ENCODE data around the gene SERPINB3. TPM values are rescaled to one million over a fixed set of nuclear protein-coding genes. Genes with fewer than 3 reads are reported as not detected.

Gene SERPINB3
- total RNA-seq, 1 experiment from 2014 or later = not detected

- ChIA-PET CTCF (no interaction called here), RAD21 (ENCODE audit: low non-redundant PET in 1 of 2, low total read pairs in 2 of 2, uncharacterized antibody in 2 of 2, unreplicated experiment in 2 of 2) (no interaction called here), POLR2A (no interaction called here)
- no peak overlapping the region for H2AFZ ChIP-seq (ENCODE audit: low read depth, low read length, poor library complexity, severe bottlenecking)
- no peaks in the 10 kb centered on the region for H3K9me2 ChIP-seq (ENCODE audit: insufficient read depth)
- no peak for DNase-seq (ENCODE audit: low read depth, low spot score)
- H3K27me3 ChIP-seq (ENCODE audit: insufficient read depth, low read length) = no peaks in the 10 kb centered on the region
- no peak overlapping the region for H3K4me2 ChIP-seq (ENCODE audit: low read length)
- intact Hi-C loops (cut with micrococcal nuclease) = no loop called here
- no peak overlapping the region for H3K27ac ChIP-seq (ENCODE audit: low read depth, low read length)
- no peak overlapping the region for H3K4me3 ChIP-seq (replicated peaks in 1 of 2; ENCODE audit: low read depth in 1 of 2, low read length in 2 of 2)
- no peaks in the 10 kb centered on the region for H3K9me3 ChIP-seq (ENCODE audit: control insufficient read depth in 1 of 2, insufficient read depth in 1 of 2, low read depth in 1 of 2, low read length in 2 of 2)
- H3K4me1 ChIP-seq (ENCODE audit: control insufficient read depth in 1 of 2, insufficient read depth in 2 of 2, low read length in 2 of 2) = no peaks in the 10 kb centered on the region
- H3K9ac ChIP-seq (ENCODE audit: low read length) = no peak overlapping the region
- TF ChIP-seq CTCF (IDR thresholded peaks at IDR 0.05 in 2 of 3, conservative IDR thresholded peaks at IDR 0.05 in 1 of 3; ENCODE audit: borderline replicate concordance in 1 of 3, insufficient read depth in 1 of 3, low read depth in 2 of 3, low read length in 2 of 3) = no peak
- H3K79me2 ChIP-seq (ENCODE audit: insufficient read depth, low read length) = no peaks in the 10 kb centered on the region
- H4K20me1 ChIP-seq (ENCODE audit: insufficient read depth) = no peaks in the 10 kb centered on the region
- no peak for ATAC-seq
- no TSS peak for BruUV-seq (replicated peaks)
- no peaks in the 10 kb centered on the region for H3K36me3 ChIP-seq (ENCODE audit: control insufficient read depth in 1 of 2, insufficient read depth in 2 of 2, low read length in 2 of 2)
Observed at GRCh38 chr18:63705401-63705800, 43.7 kb upstream of the SERPINB3 start.

GRCh38 chr18:63702660-63703059, 41.0 kb upstream of the SERPINB3 start, which contains the start of gene SERPINB11:
TSS of gene SERPINB11 (plus strand) at chr18:63702960. CDS start at chr18:63710194, 7,234 bp downstream.
- H3K36me3 ChIP-seq (ENCODE audit: control insufficient read depth in 1 of 2, insufficient read depth in 2 of 2, low read length in 2 of 2) = no peaks in the 10 kb centered on the region
- no peaks in the 10 kb centered on the region for H3K9me2 ChIP-seq (ENCODE audit: insufficient read depth)
- ChIA-PET CTCF (interaction anchor here (0.5 kb wide), 1 partner anchor 81 kb away, joined by 4 read pairs; no protein-coding TSS in a partner anchor), RAD21 (ENCODE audit: low non-redundant PET in 1 of 2, low total read pairs in 2 of 2, uncharacterized antibody in 2 of 2, unreplicated experiment in 2 of 2) (no interaction called here), POLR2A (no interaction called here)
- no peaks in the 10 kb centered on the region for H3K9me3 ChIP-seq (ENCODE audit: control insufficient read depth in 1 of 2, insufficient read depth in 1 of 2, low read depth in 1 of 2, low read length in 2 of 2)
- no peak within 1 kb of the TSS for H3K4me3 ChIP-seq (replicated peaks in 1 of 2; ENCODE audit: low read depth in 1 of 2, low read length in 2 of 2)
- no peak within 1 kb of the TSS for H3K9ac ChIP-seq (ENCODE audit: low read length)
- no peak for DNase-seq (ENCODE audit: low read depth, low spot score)
- no peaks in the 10 kb centered on the region for H4K20me1 ChIP-seq (ENCODE audit: insufficient read depth)
- no peak within 1 kb of the TSS for H2AFZ ChIP-seq (ENCODE audit: low read depth, low read length, poor library complexity, severe bottlenecking)
- H3K4me2 ChIP-seq (ENCODE audit: low read length) = no peak within 1 kb of the TSS
- intact Hi-C loops (cut with micrococcal nuclease) = no loop called here
- no peaks in the 10 kb centered on the region for H3K27me3 ChIP-seq (ENCODE audit: insufficient read depth, low read length)
- no peaks in the 10 kb centered on the region for H3K79me2 ChIP-seq (ENCODE audit: insufficient read depth, low read length)
- BruUV-seq (replicated peaks) = no TSS peak
- H3K4me1 ChIP-seq (ENCODE audit: control insufficient read depth in 1 of 2, insufficient read depth in 2 of 2, low read length in 2 of 2) = no peaks in the 10 kb centered on the region
- H3K27ac ChIP-seq (ENCODE audit: low read depth, low read length) = no peak within 1 kb of the TSS
- no peak for ATAC-seq
- TF ChIP-seq ELF1 (IDR thresholded peaks at IDR 0.05; ENCODE audit: borderline replicate concordance, low read depth) = no peak
- no peak for TF ChIP-seq EZH2 (IDR thresholded peaks at IDR 0.05)
- no peak for TF ChIP-seq POLR2AphosphoS5 (IDR thresholded peaks at IDR 0.05; ENCODE audit: low read depth, low read length)
- TF ChIP-seq, protein P1, sequence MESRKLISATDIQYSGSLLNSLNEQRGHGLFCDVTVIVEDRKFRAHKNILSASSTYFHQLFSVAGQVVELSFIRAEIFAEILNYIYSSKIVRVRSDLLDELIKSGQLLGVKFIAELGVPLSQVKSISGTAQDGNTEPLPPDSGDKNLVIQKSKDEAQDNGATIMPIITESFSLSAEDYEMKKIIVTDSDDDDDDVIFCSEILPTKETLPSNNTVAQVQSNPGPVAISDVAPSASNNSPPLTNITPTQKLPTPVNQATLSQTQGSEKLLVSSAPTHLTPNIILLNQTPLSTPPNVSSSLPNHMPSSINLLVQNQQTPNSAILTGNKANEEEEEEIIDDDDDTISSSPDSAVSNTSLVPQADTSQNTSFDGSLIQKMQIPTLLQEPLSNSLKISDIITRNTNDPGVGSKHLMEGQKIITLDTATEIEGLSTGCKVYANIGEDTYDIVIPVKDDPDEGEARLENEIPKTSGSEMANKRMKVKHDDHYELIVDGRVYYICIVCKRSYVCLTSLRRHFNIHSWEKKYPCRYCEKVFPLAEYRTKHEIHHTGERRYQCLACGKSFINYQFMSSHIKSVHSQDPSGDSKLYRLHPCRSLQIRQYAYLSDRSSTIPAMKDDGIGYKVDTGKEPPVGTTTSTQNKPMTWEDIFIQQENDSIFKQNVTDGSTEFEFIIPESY (IDR thresholded peaks at IDR 0.05; ENCODE audit: extremely low read depth, insufficient replicate concordance, low read length) = no peak
- no peak for TF ChIP-seq SP1 (IDR thresholded peaks at IDR 0.05; ENCODE audit: low read depth)
- no peak for TF ChIP-seq YY1 (IDR thresholded peaks at IDR 0.05; ENCODE audit: extremely low read depth, insufficient replicate concordance, low read depth, low read length)
- TF ChIP-seq, protein P2, sequence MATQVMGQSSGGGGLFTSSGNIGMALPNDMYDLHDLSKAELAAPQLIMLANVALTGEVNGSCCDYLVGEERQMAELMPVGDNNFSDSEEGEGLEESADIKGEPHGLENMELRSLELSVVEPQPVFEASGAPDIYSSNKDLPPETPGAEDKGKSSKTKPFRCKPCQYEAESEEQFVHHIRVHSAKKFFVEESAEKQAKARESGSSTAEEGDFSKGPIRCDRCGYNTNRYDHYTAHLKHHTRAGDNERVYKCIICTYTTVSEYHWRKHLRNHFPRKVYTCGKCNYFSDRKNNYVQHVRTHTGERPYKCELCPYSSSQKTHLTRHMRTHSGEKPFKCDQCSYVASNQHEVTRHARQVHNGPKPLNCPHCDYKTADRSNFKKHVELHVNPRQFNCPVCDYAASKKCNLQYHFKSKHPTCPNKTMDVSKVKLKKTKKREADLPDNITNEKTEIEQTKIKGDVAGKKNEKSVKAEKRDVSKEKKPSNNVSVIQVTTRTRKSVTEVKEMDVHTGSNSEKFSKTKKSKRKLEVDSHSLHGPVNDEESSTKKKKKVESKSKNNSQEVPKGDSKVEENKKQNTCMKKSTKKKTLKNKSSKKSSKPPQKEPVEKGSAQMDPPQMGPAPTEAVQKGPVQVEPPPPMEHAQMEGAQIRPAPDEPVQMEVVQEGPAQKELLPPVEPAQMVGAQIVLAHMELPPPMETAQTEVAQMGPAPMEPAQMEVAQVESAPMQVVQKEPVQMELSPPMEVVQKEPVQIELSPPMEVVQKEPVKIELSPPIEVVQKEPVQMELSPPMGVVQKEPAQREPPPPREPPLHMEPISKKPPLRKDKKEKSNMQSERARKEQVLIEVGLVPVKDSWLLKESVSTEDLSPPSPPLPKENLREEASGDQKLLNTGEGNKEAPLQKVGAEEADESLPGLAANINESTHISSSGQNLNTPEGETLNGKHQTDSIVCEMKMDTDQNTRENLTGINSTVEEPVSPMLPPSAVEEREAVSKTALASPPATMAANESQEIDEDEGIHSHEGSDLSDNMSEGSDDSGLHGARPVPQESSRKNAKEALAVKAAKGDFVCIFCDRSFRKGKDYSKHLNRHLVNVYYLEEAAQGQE (IDR thresholded peaks at IDR 0.05; ENCODE audit: low read depth) = no peak
- TF ChIP-seq FOSL1 (IDR thresholded peaks at IDR 0.05; ENCODE audit: low read depth) = no peak
- no peak for TF ChIP-seq RAD21 (IDR thresholded peaks at IDR 0.05; ENCODE audit: low read depth)
- no peak for TF ChIP-seq SIN3A (IDR thresholded peaks at IDR 0.05; ENCODE audit: low read depth)
- TF ChIP-seq CEBPB (IDR thresholded peaks at IDR 0.05; ENCODE audit: low read depth) = no peak

Data from HCT116 (cell line).